GM12872 (cell line): ENCODE results near the gene RUSF1.

Experiments
- CTCF ChIP-seq: IDR thresholded peaks from 3 replicates; pipeline ENCODE4 v1.5.1; 2011; ENCODE audit warnings: low read depth, mild to moderate bottlenecking, low read length, moderate library complexity; ENCODE audit not compliant: insufficient read depth

Gene RUSF1

GRCh38 chr16:31496670-31497069, 11.5 kb downstream of the RUSF1 start:
- no peak for TF ChIP-seq CTCF

DNA sequence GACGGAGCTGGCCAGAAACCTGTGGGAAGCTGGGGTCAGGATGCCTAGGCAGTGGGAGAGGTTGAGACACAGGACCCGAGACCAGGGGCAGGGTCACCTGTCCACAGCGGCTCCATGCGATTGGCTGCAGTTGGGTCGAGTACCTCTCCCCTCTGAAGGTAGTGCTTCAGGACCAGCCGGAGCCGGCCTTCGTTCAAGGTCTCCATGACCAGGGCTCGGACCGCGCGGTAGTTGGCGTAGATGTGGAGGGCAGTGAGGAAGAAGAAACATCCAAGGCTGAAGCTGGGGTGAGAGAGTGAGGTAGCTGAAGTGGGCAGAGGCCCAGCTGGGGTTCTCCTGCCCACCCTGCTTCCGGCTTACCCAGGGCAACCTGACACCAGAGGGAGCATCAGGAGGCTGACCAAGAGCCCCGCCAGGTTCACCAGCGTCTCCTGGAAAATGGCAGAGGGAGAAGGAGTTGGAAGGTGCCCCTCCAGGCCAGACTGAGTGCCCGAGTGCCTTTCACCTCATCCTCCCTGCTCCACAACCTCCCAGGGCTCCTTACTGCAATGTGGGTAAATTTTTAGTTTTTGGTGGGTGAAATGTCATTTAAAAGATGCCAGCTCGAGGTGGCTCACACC, 14.6 kb downstream of the RUSF1 start:
- no peak for TF ChIP-seq CTCF

DNA sequence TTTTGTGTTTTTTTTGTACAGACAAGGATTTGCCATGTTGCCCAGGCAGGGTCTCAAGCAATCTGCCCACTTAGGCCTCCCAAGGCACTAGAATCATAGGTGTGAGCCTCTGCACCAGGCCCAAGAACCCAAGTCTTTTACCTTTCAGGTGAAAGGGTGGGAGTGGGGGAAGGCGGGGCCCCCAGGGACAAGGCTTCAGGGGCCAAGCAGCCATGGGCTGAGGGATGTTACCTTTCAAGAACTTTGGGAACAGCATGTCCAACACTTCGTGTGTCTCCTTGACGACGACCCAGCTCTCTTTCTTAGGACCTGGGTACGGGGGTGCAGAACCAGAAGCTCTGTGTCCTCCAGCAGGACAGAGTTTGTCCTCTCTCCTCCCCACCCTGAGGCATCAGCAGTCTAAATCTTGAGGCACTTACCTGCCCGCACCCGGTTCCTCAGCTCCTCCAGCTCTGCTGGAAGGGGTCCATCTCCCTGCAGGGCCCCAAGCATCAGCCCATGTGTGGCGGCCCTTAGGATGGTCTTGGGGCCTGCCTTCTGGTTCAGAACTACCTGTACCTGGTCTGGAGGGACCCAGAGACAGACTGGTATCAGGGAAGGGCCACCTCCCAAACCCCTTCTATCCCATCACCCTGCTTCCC, 16.3 kb downstream of the RUSF1 start:
- TF ChIP-seq CTCF = no peak

GRCh38 chr16:31489616-31490584, 18.3 kb downstream of the RUSF1 start:
- no peak for TF ChIP-seq CTCF

DNA sequence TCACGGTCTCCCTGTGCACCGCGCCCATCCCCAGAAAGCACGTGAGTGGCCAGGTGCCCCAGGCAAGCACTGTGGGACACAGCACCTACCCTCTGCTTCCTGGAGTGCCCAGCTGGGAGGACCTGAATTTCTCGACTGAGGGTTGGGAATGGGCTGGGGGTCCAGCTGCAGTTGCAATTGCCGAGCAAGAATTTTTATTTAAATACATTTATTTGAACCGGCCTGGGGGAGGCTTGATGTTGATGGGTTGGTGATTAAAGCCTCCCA, 19.0 kb downstream of the RUSF1 start:
- TF ChIP-seq CTCF = no peak

DNA sequence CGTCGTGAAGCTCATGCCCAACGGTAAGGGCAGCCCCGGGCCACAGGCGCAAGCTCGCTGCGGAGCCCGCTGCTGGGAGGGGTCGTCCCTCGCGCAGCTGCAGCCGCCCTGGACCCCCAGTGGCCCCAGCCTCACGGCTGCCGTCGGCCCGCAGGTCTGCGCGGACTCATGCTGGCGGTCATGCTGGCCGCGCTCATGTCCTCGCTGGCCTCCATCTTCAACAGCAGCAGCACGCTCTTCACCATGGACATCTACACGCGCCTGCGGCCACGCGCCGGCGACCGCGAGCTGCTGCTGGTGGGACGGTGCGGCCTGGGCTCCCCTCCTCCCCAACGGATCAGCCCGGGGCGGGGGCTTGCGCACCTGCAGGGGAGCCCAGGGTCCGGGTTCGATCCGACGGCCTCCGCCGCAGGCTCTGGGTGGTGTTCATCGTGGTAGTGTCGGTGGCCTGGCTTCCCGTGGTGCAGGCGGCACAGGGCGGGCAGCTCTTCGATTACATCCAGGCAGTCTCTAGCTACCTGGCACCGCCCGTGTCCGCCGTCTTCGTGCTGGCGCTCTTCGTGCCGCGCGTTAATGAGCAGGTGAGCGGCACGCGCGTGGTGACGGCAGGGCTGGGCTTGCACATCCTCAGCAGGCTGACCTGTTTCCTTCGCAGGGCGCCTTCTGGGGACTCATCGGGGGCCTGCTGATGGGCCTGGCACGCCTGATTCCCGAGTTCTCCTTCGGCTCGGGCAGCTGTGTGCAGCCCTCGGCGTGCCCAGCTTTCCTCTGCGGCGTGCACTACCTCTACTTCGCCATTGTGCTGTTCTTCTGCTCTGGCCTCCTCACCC, 19.5 kb downstream of the RUSF1 start:
- TF ChIP-seq CTCF = no peak
